Pancreas (tissue), 10 donors: Measurements from ENCODE around the gene MTMR10. TPM values are rescaled to one million over a fixed set of nuclear protein-coding genes. Genes with fewer than 3 reads are reported as not detected.

Experiments
- ATAC-seq, 4 donors: fragments of 200-7000 bp; cut with Tn5 transposase; one replicate each; pipeline versions ENCODE4 v1.8.0 to v1.9.1; 2020; ENCODE audit warnings: mild to moderate bottlenecking in 4 of 4, moderate library complexity in 4 of 4
- DNase-seq, 6 donors: peaks; one replicate each; pipeline ENCODE4 v3.0.0-alpha.2; 2020
- FAIRE-seq: peaks from 2 replicates; lab custom pipeline; 2012; peaks lifted over from hg19 to GRCh38; lab: Jason Lieb, UNC
- H3K27ac ChIP-seq, 4 donors: fragments of 200-600 bp; sonication (generic); 1 replicate in 3 of 4; 2 replicates in 1 of 4; pipeline versions ENCODE4 v1.5.0 to v1.8.0; 2020
- H3K27me3 ChIP-seq, 4 donors: fragments of 200-600 bp; one replicate each; pipeline ENCODE4 v1.8.0; 2021
- H3K36me3 ChIP-seq, 3 donors: fragments of 200-600 bp; sonication (generic) in 1 of 3; one replicate each; pipeline versions ENCODE4 v1.5.0 to v1.8.0; 2020 to 2021
- H3K4me1 ChIP-seq, 3 donors: fragments of 200-600 bp; one replicate each; pipeline ENCODE4 v1.8.0; 2021
- H3K4me3 ChIP-seq, 4 donors: fragments of 200-600 bp; sonication (generic) in 2 of 4; one replicate each; pipeline versions ENCODE4 v1.5.0 to v1.8.0; 2020 to 2021
- H3K9me3 ChIP-seq, 4 donors: fragments of 200-600 bp; one replicate each; pipeline ENCODE4 v1.8.0; 2021
- CTCF ChIP-seq, 4 donors: fragments of 200-600 bp; sonication (generic) in 3 of 4; IDR thresholded peaks; one replicate each; pipeline versions ENCODE4 v1.5.0 to v1.8.0; 2021; ENCODE audit warnings: antibody characterized with exemption in 4 of 4
- WGBS, 2 donors: extraction: QIAGEN DNeasy Blood & Tissue Kit; methylation state at CpG; one replicate each; pipeline ENCODE4 v1.1.7; 2013; 5-methylcytosine and 5-hydroxymethylcytosine counted together
- intact Hi-C, 3 donors: fragments of 100-400 bp; cut with DNase I; formaldehyde crosslinking; loops; one replicate each; pipeline versions ENCODE4 v1.11.1 to v1.14.2; 2022
- polyA plus RNA-seq, 2 donors: library from polyadenylated mRNA; stranded (reverse); fragments of 200-250 nt; gene quantifications; one replicate each; pipeline ENCODE4 v1.2.3, GENCODE V29; 2013
- total RNA-seq, 6 donors: library from RNA; stranded (reverse); fragmentation: NEBNext Ultra II Directional in 4 of 6; extraction: Animal tissue kit (Norgen Biotek cat#: 25700) in 4 of 6; gene quantifications; one replicate each; pipeline versions ENCODE4 v1.2.1 to v1.2.4, GENCODE V29; 2021 to 2023
- donor health status: healthy with polysubstance abuse.
- donor health status: DM: no; HTN: no; CAD: no; lungs with moderate emphysema.
- donor health status: DM: no; HTN: no; CAD: no.
- donor health status: control.
- donor health status: control.
- donor health status: Bipolar disorder and iron deficiency.
- donor health status: DM: yes; HTN: yes; CAD: no.
- donor health status: DM: no; HTN: no; CAD: no.
- donor health status: DM: no; HTN: no; CAD: no.
- donor health status: DM: yes; HTN: yes; CAD: no.

Gene MTMR10
- total and polyA plus RNA-seq, 8 donors: 7.5 to 18.9 (median 12.0) TPM

GRCh38 chr15:30941520-30941919, 49.9 kb downstream of the MTMR10 start:
- Histone ChIP-seq H3K9me3 (no peaks in the 10 kb centered on the region), H3K36me3 (peaks cover 3 to 27% (median 7%) of the 10 kb centered on the region in 3 donors), H3K4me3 (no peak overlapping the region), H3K27me3 (no peaks in the 10 kb centered on the region), H3K4me1 (peaks cover 0 to 4% (median 0%) of the 10 kb centered on the region in 3 donors), H3K27ac (no peak overlapping the region)
- no peak for DNase-seq
- no peak for TF ChIP-seq CTCF (IDR thresholded peaks at IDR 0.05)
- 87 to 94% methylated on average over 15 of the region's 15 CpGs for WGBS, 2 donors
- ATAC-seq: no peak
- intact Hi-C loops: no loop called here
- no peak for FAIRE-seq

- peaks cover 0 to 4% (median 0%) of the 10 kb centered on the region in 3 donors for H3K4me1 ChIP-seq
- intact Hi-C loops: no loop called here
- no peak overlapping the region for H3K4me3 ChIP-seq
- TF ChIP-seq CTCF (IDR thresholded peaks at IDR 0.05): no peak
- ATAC-seq: peak; percentile 31 to 81 (median 73)
- no peaks in the 10 kb centered on the region for H3K9me3 ChIP-seq
- no peak overlapping the region for H3K27ac ChIP-seq
- H3K36me3 ChIP-seq: peaks cover 0 to 27% (median 7%) of the 10 kb centered on the region in 3 donors
- peak in 1 of 6 donors; percentile 33 for DNase-seq
- H3K27me3 ChIP-seq: no peaks in the 10 kb centered on the region
- WGBS, 2 donors: 27 to 29% methylated on average over 4 of the region's 4 CpGs
- FAIRE-seq: no peak
Measured at GRCh38 chr15:30940359-30940758, 51.1 kb downstream of the MTMR10 start.

- Histone ChIP-seq H3K9me3 (no peaks in the 10 kb centered on the region), H3K4me3 (no peak overlapping the region), H3K36me3 (peaks cover 0 to 23% (median 7%) of the 10 kb centered on the region in 3 donors), H3K27ac (no peak overlapping the region), H3K27me3 (no peaks in the 10 kb centered on the region), H3K4me1 (peaks cover 0 to 4% (median 0%) of the 10 kb centered on the region in 3 donors)
- no peak for TF ChIP-seq CTCF (IDR thresholded peaks at IDR 0.05)
- ATAC-seq (no peak), DNase-seq (no peak), FAIRE-seq (no peak)
- intact Hi-C loops: no loop called here
- 94 to 97% methylated on average over 7 of the region's 7 CpGs for WGBS, 2 donors
Measured at GRCh38 chr15:30939161-30939560, 52.3 kb downstream of the MTMR10 start.

- intact Hi-C loops: no loop called here
- Histone ChIP-seq H3K36me3 (peaks cover 0 to 4% (median 0%) of the 10 kb centered on the region in 3 donors), H3K4me3 (no peak overlapping the region), H3K27ac (no peak overlapping the region), H3K9me3 (no peaks in the 10 kb centered on the region), H3K4me1 (no peaks in the 10 kb centered on the region), H3K27me3 (no peaks in the 10 kb centered on the region)
- ATAC-seq (no peak), FAIRE-seq (no peak), DNase-seq (no peak)
- no peak for TF ChIP-seq CTCF (IDR thresholded peaks at IDR 0.05)
Measured at GRCh38 chr15:30933293-30933692, 58.1 kb downstream of the MTMR10 start.

- TF ChIP-seq CTCF (IDR thresholded peaks at IDR 0.05): no peak
- 96% methylated on average over 8 of the region's 8 CpGs for WGBS, 2 donors
- intact Hi-C loops: no loop called here
- H3K4me1 ChIP-seq: no peaks in the 10 kb centered on the region
- H3K9me3 ChIP-seq: no peaks in the 10 kb centered on the region
- no peak overlapping the region for H3K4me3 ChIP-seq
- ATAC-seq (no peak), DNase-seq (no peak), FAIRE-seq (no peak)
- H3K27ac ChIP-seq: no peak overlapping the region
- peaks cover 0 to 4% (median 0%) of the 10 kb centered on the region in 3 donors for H3K36me3 ChIP-seq
- H3K27me3 ChIP-seq: no peaks in the 10 kb centered on the region
Measured at GRCh38 chr15:30930422-30930821, 61.0 kb downstream of the MTMR10 start.
